GM18507 (cell line): ENCODE measurements around the gene TMEM30A.

ENCODE experiments used
- DNase-seq: peaks from one replicate; pipeline ENCODE4 v3.0.0; 2011; ENCODE audit warnings: low read depth; ENCODE audit not compliant: insufficient read length; ENCODE audit errors: extremely low spot score
- FAIRE-seq: peaks from 2 replicates; lab custom pipeline; 2011; peaks lifted over from hg19 to GRCh38; lab: Jason Lieb, UNC

TMEM30A gene

GRCh38 chr6:75268988-75269354, 15.6 kb downstream of the TMEM30A start:
- DNase-seq: no peak
- no peak for FAIRE-seq

GRCh38 chr6:75268121-75268987, 16.2 kb downstream of the TMEM30A start:
- peak; percentile 44 for FAIRE-seq
- no peak for DNase-seq

GRCh38 chr6:75267461-75267860, 17.1 kb downstream of the TMEM30A start:
- FAIRE-seq: peak; percentile 44
- no peak for DNase-seq

- FAIRE-seq: peak; percentile 85
These were observed 17.8 kb downstream of the TMEM30A start for GRCh38 chr6:75266716-75267291.

GRCh38 chr6:75263401-75263750, 21.2 kb downstream of the TMEM30A start:
- FAIRE-seq (no peak), DNase-seq (no peak)

More at GRCh38 chr6:75266716-75267291, 17.8 kb downstream of the TMEM30A start:
- DNase-seq: no peak

- FAIRE-seq: no peak
- no peak for DNase-seq
These were observed 21.7 kb downstream of the TMEM30A start for GRCh38 chr6:75262716-75263400.

- no peak for FAIRE-seq
- DNase-seq: no peak
These were observed 23.3 kb downstream of the TMEM30A start for GRCh38 chr6:75261299-75261698.

- FAIRE-seq: no peak
- DNase-seq: no peak
These were observed 27.1 kb downstream of the TMEM30A start for GRCh38 chr6:75257343-75258087.

GRCh38 chr6:75250552-75250951, 34.0 kb downstream of the TMEM30A start:
- peak; percentile 31 for FAIRE-seq
- no peak for DNase-seq

- no peak for FAIRE-seq
These were observed 34.8 kb downstream of the TMEM30A start for GRCh38 chr6:75249837-75250236.

GRCh38 chr6:75246386-75246785, 38.2 kb downstream of the TMEM30A start:
- FAIRE-seq (no peak), DNase-seq (no peak)

More at GRCh38 chr6:75249837-75250236, 34.8 kb downstream of the TMEM30A start:
- no peak for DNase-seq

GRCh38 chr6:75244063-75244584, 40.5 kb downstream of the TMEM30A start:
- no peak for DNase-seq
- FAIRE-seq: no peak

- FAIRE-seq (peak; percentile 99), DNase-seq (peak; percentile 68)
These were observed 41.1 kb downstream of the TMEM30A start, which contains the start of gene COX7A2 for GRCh38 chr6:75243333-75244062. Gene COX7A2 (minus strand): TSS chr6:75243801. CDS start chr6:75243734, 67 bp downstream.

- DNase-seq (no peak), FAIRE-seq (no peak)
These were observed 48.0 kb downstream of the TMEM30A start for GRCh38 chr6:75236630-75237029.

- DNase-seq (no peak), FAIRE-seq (no peak)
These were observed 49.3 kb downstream of the TMEM30A start for GRCh38 chr6:75235271-75235670.

GRCh38 chr6:75234126-75234865, 50.3 kb downstream of the TMEM30A start:
- FAIRE-seq (no peak), DNase-seq (no peak)

- DNase-seq (no peak), FAIRE-seq (no peak)
These were observed 51.4 kb downstream of the TMEM30A start for GRCh38 chr6:75233092-75233615.
